Adipocyte (in vitro differentiated cells): Measurements from ENCODE around the gene NAT10.

Source experiments
- DNase-seq: peaks from one replicate; pipeline ENCODE4 v3.0.0-alpha.2; 2015; ENCODE audit warnings: low read depth
- H3K27me3 ChIP-seq: replicated peaks from 2 replicates; pipeline ENCODE4 v1.7.0; 2013; ENCODE audit warnings: mild to moderate bottlenecking, low read length, moderate library complexity; ENCODE audit not compliant: control insufficient read depth, insufficient read depth
- H3K36me3 ChIP-seq: 2 replicates; pipeline ENCODE4 v1.7.0; 2013; ENCODE audit warnings: low read length, mild to moderate bottlenecking, moderate library complexity; ENCODE audit not compliant: control insufficient read depth, insufficient read depth, severe bottlenecking
- H3K4me1 ChIP-seq: 2 replicates; pipeline ENCODE4 v1.7.0; 2013; ENCODE audit warnings: mild to moderate bottlenecking, low read length, moderate library complexity; ENCODE audit not compliant: control insufficient read depth, insufficient read depth
- H3K4me3 ChIP-seq: 2 replicates; pipeline ENCODE4 v1.7.0; 2013; ENCODE audit warnings: mild to moderate bottlenecking, low read length, moderate library complexity
- H3K9ac ChIP-seq: 2 replicates; pipeline ENCODE4 v1.7.0; 2013; ENCODE audit warnings: mild to moderate bottlenecking, low read length, moderate library complexity
- H3K9me3 ChIP-seq: 2 replicates; pipeline ENCODE4 v1.7.0; 2013; ENCODE audit warnings: mild to moderate bottlenecking, low read length, moderate library complexity; ENCODE audit not compliant: control insufficient read depth

The NAT10 gene

DNA sequence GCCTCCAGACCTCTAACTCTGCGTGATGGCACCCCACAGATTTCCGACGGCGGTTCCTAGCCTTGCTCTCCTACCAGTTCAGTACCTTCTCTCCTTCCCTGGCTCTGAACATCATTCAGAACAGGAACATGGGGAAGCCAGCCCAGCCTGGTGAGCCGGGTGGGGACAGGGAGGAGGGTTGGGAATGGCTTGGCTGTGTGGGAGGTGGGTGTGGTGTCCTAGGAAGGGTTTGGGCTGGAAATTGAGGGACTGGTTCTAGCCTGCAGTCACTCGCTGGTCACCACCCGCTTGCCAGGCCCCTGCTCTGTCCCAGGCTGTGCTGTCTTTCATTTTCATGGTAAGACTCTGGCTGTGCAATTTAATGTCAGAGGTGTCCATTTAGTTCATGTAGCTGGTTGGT lies 33.9 kb downstream of the NAT10 start:
- H3K36me3 ChIP-seq: peaks cover 100% of the 10 kb centered on the region

DNA sequence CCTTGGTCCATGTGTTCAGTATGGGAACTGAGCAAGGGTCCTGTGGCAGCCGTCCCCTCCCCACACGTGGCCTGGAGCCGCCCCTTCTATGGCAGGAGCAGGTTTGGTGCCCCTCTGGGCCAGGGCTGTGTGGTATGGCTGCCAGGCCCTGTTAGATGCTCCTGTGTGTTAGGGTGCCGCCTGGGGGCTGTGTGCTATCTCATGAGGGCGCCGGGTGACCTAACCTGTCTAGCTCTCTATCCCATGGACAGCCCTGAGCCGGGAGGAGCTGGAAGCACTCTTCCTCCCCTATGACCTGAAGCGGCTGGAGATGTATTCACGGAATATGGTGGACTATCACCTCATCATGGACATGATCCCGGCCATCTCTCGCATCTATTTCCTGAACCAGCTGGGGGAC lies 34.7 kb downstream of the NAT10 start:
- Histone ChIP-seq H3K4me1 (no peaks in the 10 kb centered on the region), H3K9ac (no peak overlapping the region), H3K9me3 (no peaks in the 10 kb centered on the region), H3K36me3 (peaks cover 100% of the 10 kb centered on the region), H3K4me3 (no peak overlapping the region), H3K27me3 (no peaks in the 10 kb centered on the region)
- DNase-seq: no peak

More for the DNA sequence above, 33.9 kb downstream of the NAT10 start:
- H3K9ac ChIP-seq: no peak overlapping the region
- H3K4me3 ChIP-seq: no peak overlapping the region
- no peaks in the 10 kb centered on the region for H3K27me3 ChIP-seq
- no peak for DNase-seq
- no peaks in the 10 kb centered on the region for H3K9me3 ChIP-seq
- H3K4me1 ChIP-seq: no peaks in the 10 kb centered on the region

DNA sequence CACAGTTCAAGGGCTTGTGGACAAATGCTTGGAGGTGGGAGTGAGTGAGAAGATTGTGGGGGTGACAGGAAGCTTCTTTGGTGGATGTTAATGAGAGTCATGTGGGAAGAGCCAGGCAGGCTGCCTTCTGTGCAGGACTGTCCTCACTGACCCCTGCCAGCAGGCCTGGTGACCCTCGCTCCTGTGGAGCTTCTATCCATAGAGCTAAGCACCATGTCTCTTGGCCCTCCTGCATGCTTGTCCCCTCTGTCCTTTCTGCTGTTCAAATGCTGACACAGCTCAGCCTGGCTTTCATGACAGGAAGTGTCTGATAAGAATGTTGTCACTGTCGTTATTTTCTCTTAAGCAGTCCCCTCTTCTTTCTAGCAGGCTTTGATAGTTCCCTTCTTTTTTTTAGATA lies 37.6 kb downstream of the NAT10 start:
- Histone ChIP-seq H3K4me3 (no peak overlapping the region), H3K36me3 (peaks cover 100% of the 10 kb centered on the region)

DNA sequence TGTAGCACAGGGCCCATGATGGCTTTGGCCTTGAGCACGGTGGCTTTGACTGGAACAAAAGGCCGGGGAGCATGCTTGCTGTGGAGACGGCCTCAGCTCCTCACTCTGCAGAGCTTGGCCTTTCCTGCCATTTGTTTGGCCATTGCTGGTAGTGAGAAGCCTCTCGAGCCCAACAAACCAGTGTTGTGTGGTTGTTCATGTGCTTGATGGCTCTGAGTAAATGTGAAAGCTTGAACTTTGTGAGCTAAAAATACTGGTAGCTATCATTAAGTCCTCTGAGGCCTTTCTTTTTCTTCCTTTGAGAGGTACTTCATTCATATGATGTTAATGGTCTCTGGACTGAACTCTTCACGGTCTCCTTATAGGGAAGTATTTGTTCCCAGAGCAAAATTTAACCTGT lies 39.6 kb downstream of the NAT10 start:
- Histone ChIP-seq H3K27me3 (no peaks in the 10 kb centered on the region), H3K4me1 (peaks cover 12% of the 10 kb centered on the region), H3K4me3 (no peak overlapping the region), H3K36me3 (peaks cover 97% of the 10 kb centered on the region), H3K9me3 (no peaks in the 10 kb centered on the region), H3K9ac (no peak overlapping the region)
- no peak for DNase-seq

More for the DNA sequence above, 37.6 kb downstream of the NAT10 start:
- Histone ChIP-seq H3K9me3 (no peaks in the 10 kb centered on the region), H3K4me1 (peaks cover 7% of the 10 kb centered on the region), H3K9ac (no peak overlapping the region), H3K27me3 (no peaks in the 10 kb centered on the region)
- DNase-seq: no peak

DNA sequence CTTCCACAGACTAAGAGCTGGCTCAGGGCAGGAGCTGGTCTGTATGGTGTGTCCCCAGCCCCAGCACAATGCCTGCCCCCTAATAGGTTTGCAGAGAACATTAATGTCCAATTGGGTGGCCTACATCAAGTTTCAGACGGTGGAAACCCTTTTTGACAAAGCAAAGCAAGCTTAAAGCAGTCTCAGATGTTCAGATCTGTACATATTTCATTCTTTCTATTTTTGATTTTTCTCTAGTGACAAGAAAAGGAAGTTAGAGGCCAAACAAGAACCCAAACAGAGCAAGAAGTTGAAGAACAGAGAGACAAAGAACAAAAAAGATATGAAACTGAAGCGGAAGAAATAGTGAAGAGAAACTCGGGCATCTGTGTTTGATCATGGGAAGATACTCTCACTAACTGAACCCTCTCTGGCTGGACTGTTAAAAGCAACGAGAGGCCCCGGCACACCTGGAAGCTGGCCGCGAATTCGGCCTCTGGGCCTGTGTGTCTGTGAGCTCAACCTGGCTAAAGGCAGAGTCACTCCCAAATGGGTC lies 40.5 kb downstream of the NAT10 start:
- DNase-seq: no peak
- no peak overlapping the region for H3K9ac ChIP-seq
- no peaks in the 10 kb centered on the region for H3K27me3 ChIP-seq
- H3K4me3 ChIP-seq: no peak overlapping the region
- peaks cover 20% of the 10 kb centered on the region for H3K4me1 ChIP-seq
- H3K9me3 ChIP-seq: no peaks in the 10 kb centered on the region
- peaks cover 96% of the 10 kb centered on the region for H3K36me3 ChIP-seq

DNA sequence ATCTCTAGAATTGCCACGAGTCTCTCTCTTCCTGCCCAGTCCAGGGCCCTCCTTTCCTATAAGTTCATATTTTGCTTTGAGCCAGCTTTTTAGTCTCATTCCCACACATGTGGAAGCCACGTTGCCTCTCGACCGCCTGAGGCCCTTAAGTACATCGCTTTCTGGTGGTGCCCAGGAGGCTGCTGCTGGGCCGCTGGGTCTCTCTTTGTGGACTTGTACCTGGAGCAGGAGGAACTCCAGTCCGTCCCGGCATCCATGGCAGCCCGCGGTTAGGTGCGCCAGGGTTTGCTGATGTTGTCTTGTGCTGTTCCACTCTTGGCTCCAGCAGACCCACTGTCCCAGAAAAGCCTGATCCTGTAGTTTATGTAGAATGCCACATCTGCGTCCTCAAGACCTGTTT lies 41.0 kb downstream of the NAT10 start:
- peaks cover 22% of the 10 kb centered on the region for H3K4me1 ChIP-seq
- no peaks in the 10 kb centered on the region for H3K27me3 ChIP-seq
- H3K36me3 ChIP-seq: peaks cover 96% of the 10 kb centered on the region
- no peak overlapping the region for H3K4me3 ChIP-seq
- H3K9ac ChIP-seq: no peak overlapping the region
- DNase-seq: no peak
- no peaks in the 10 kb centered on the region for H3K9me3 ChIP-seq

DNA sequence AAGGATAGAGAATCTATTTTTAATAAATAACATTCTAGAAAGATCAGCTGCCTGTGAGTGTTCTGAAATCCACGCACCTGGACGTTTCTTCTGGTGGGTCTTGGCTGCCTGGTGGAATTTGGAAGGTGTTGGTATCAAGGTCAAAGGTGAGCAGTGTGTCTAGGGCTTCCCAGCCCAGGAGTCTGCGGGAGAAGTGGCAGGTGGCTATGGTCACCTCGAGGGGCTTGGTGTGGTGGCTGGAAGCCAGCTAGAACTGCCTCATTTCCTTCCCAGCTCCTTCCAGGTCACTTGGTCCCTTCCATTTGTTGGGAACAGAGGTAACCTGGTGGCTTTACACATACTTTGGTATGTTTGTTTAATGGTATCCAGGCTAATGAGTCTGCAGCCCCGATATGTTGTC lies 41.4 kb downstream of the NAT10 start:
- H3K36me3 ChIP-seq: peaks cover 94% of the 10 kb centered on the region
- H3K9me3 ChIP-seq: no peaks in the 10 kb centered on the region
- H3K9ac ChIP-seq: no peak overlapping the region
- peaks cover 22% of the 10 kb centered on the region for H3K4me1 ChIP-seq
- no peak overlapping the region for H3K4me3 ChIP-seq
- H3K27me3 ChIP-seq: no peaks in the 10 kb centered on the region
- no peak for DNase-seq

DNA sequence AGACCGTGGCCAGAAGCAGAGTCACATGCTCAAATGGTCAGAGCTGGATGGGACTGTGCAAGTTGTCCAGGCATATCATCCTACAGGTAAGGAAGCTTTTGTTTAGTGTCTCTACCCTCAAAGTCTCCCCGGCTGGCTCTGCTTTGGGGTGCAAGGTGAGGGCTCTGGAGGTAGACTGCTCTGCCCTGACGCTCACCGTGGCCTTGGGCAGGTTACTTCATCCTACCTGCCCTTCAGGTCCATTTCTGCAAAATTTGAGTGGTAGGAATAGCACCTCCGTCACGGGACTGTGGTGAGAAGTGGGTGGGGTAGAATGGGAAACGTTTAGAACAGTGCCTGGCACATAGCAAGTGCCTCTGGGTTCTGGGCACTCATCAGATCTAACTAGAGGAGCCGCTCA lies 42.2 kb downstream of the NAT10 start:
- H3K36me3 ChIP-seq: peaks cover 93% of the 10 kb centered on the region
- peaks cover 22% of the 10 kb centered on the region for H3K4me1 ChIP-seq
- no peaks in the 10 kb centered on the region for H3K9me3 ChIP-seq
- no peak for DNase-seq
- H3K9ac ChIP-seq: no peak overlapping the region
- no peak overlapping the region for H3K4me3 ChIP-seq
- no peaks in the 10 kb centered on the region for H3K27me3 ChIP-seq

DNA sequence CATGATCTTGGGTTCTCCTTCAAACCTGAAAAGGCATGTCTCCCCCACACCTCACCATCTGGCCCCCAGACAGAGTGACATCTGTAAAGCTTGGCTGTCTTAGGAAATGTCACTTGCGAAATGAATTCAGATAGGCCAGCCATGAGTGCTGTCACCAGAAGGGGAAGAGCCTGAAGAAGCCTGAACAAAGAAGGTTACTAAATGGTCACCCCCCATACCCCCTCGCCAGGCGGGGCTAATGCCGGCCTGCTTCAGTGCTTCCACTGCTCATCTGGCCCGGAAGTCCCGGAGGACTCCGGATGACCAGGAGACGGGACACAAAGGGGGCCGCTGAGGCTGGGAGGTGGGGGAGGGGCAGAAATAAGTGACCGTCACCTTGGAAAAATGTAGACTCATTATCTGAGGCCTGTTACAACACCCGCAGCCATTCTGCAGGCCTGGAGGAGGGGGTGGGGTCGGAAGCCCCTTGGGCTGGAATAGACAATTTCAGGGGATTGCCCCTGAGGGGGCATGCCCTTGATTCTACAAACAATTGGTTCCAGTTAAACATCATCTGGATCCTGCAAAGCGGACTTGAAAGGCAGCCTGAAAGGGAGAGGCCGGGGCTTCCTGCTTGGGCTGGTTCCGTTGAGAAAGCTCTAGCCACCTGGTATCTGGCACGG lies 43.2 kb downstream of the NAT10 start:
- no peak overlapping the region for H3K4me3 ChIP-seq
- H3K4me1 ChIP-seq: peaks cover 22% of the 10 kb centered on the region
- H3K9me3 ChIP-seq: no peaks in the 10 kb centered on the region
- no peak overlapping the region for H3K9ac ChIP-seq
- H3K36me3 ChIP-seq: peaks cover 93% of the 10 kb centered on the region
- H3K27me3 ChIP-seq: no peaks in the 10 kb centered on the region
- DNase-seq: no peak

DNA sequence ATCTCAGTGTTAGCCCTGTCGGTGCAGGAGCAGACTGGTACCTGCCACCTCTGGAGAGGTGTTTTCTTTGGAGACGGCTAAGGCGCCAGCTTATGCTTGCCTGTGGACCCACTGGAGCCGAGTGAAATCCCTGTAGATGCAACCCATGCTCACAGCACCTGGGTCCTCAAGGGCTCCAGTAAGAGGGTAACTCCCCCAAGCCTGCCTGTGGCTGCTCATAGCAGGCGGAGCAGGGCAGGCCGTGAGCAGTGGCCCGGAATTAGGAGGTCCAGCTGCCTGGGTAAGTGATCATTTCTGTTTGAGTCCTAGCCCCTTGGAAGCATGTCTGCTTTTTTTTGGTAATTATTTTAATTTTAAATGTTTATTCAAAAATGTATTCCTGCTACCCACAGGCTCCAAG lies 43.8 kb downstream of the NAT10 start:
- no peak for DNase-seq
- Histone ChIP-seq H3K4me1 (peaks cover 22% of the 10 kb centered on the region), H3K27me3 (no peaks in the 10 kb centered on the region), H3K4me3 (no peak overlapping the region), H3K9ac (no peak overlapping the region), H3K9me3 (no peaks in the 10 kb centered on the region), H3K36me3 (peaks cover 92% of the 10 kb centered on the region)

DNA sequence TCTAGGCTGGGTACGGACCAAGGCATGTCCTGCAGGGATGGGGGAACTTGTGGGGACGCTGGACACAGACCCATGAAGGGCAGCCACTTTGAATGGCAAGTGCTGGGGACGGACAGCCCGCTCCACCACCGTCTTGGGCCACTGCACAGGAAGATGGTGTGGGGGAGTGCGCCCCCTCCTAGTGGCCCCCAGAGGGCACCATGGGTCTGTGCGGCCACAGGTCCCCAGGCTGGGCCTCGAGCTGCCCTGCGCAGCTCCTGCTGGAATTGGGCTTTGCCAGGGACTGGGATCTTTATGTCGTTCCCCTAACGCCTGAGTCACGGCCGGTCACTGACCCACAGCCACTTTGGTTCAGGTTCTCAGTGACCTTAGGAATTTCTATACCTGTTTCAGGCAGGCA lies 44.4 kb downstream of the NAT10 start:
- H3K36me3 ChIP-seq: peaks cover 92% of the 10 kb centered on the region
- no peak for DNase-seq

More for the DNA sequence above, 44.4 kb downstream of the NAT10 start:
- no peak overlapping the region for H3K4me3 ChIP-seq
- no peaks in the 10 kb centered on the region for H3K9me3 ChIP-seq
- no peaks in the 10 kb centered on the region for H3K27me3 ChIP-seq
- no peak overlapping the region for H3K9ac ChIP-seq
- peaks cover 22% of the 10 kb centered on the region for H3K4me1 ChIP-seq
